Astrocyte (in vitro differentiated cells and primary cell): ENCODE results near the gene MXRA5. TPM values are rescaled to one million over a fixed set of nuclear protein-coding genes. Genes with fewer than 3 reads are reported as not detected.
"Not testable (repeated sequence)": the region's sequence is repeated elsewhere in the genome, so short reads cannot be mapped to it uniquely, and the experiment has no call there.

ENCODE experiments used
- DNase-seq: peaks from one replicate; pipeline ENCODE4 v3.0.0-alpha.2; 2010; ENCODE audit warnings: low read depth
- FAIRE-seq: peaks from 2 replicates; lab custom pipeline; 2011; peaks lifted over from hg19 to GRCh38; lab: Jason Lieb, UNC
- H2AFZ ChIP-seq: 2 replicates; pipeline ENCODE4 v1.6.0; 2012; ENCODE audit warnings: low read depth, low read length, inconsistent platforms
- H3K27ac ChIP-seq: 2 replicates; pipeline ENCODE4 v1.5.1; 2011; ENCODE audit warnings: low read depth, low read length, inconsistent platforms
- H3K27me3 ChIP-seq: 2 replicates; pipeline ENCODE4 v1.6.0; 2011; ENCODE audit warnings: low read length, inconsistent platforms; ENCODE audit not compliant: insufficient read depth
- H3K36me3 ChIP-seq: 2 replicates; pipeline ENCODE4 v1.5.1; 2011; ENCODE audit warnings: low read length, inconsistent platforms; ENCODE audit not compliant: insufficient read depth
- H3K4me1 ChIP-seq: 2 replicates; pipeline ENCODE4 v1.5.1; 2011; ENCODE audit warnings: low read length, inconsistent platforms; ENCODE audit not compliant: insufficient read depth
- H3K4me2 ChIP-seq: 2 replicates; pipeline ENCODE4 v1.6.0; 2012; ENCODE audit warnings: low read length, inconsistent platforms
- H3K4me3 ChIP-seq: 2 replicates; pipeline ENCODE4 v1.5.1; 2011; ENCODE audit warnings: low read depth, mild to moderate bottlenecking, low read length, inconsistent platforms; ENCODE audit not compliant: insufficient read depth
- H3K79me2 ChIP-seq: 2 replicates; pipeline ENCODE4 v1.6.0; 2012; ENCODE audit warnings: mild to moderate bottlenecking, low read length, inconsistent platforms; ENCODE audit not compliant: insufficient read depth
- H3K9ac ChIP-seq: 2 replicates; pipeline ENCODE4 v1.6.0; 2012; ENCODE audit warnings: mild to moderate bottlenecking, low read length, inconsistent platforms
- H3K9me3 ChIP-seq: 2 replicates; pipeline ENCODE4 v1.5.1; 2012; ENCODE audit warnings: low read depth, mild to moderate bottlenecking, low read length, inconsistent platforms; ENCODE audit not compliant: insufficient read depth
- H4K20me1 ChIP-seq: 2 replicates; pipeline ENCODE4 v1.6.0; 2012; ENCODE audit warnings: low read length, inconsistent platforms; ENCODE audit not compliant: insufficient read depth
- H3K27ac Mint-ChIP-seq: one replicate; pipeline ENCODE4 v1.8.0; 2021; ENCODE audit warnings: mild to moderate bottlenecking, mixed read lengths; ENCODE audit not compliant: unreplicated experiment
- H3K27me3 Mint-ChIP-seq: one replicate; pipeline ENCODE4 v1.8.0; 2021; ENCODE audit warnings: low read depth, mixed read lengths; ENCODE audit not compliant: unreplicated experiment
- H3K36me3 Mint-ChIP-seq: one replicate; pipeline ENCODE4 v1.8.0; 2021; ENCODE audit warnings: low read depth, mixed read lengths; ENCODE audit not compliant: unreplicated experiment
- H3K4me1 Mint-ChIP-seq: one replicate; pipeline ENCODE4 v1.8.0; 2021; ENCODE audit warnings: low read depth, mixed read lengths; ENCODE audit not compliant: unreplicated experiment
- H3K4me3 Mint-ChIP-seq: one replicate; pipeline ENCODE4 v1.8.0; 2021; ENCODE audit warnings: mild to moderate bottlenecking, moderate library complexity, mixed read lengths; ENCODE audit not compliant: unreplicated experiment
- H3K9me3 Mint-ChIP-seq: one replicate; pipeline ENCODE4 v1.8.0; 2021; ENCODE audit warnings: mild to moderate bottlenecking, mixed read lengths; ENCODE audit not compliant: unreplicated experiment
- EZH2 ChIP-seq: IDR thresholded peaks from 2 replicates; pipeline ENCODE4 v1.6.1; 2012; ENCODE audit warnings: mild to moderate bottlenecking, low read length, inconsistent platforms; ENCODE audit not compliant: insufficient read depth
- total RNA-seq: library from RNA; stranded (reverse); gene quantifications from 2 replicates; pipeline ENCODE4 v1.2.1, GENCODE V29; 2021
- TF ChIP-seq, protein P1 (sequence below): IDR thresholded peaks from 2 replicates; pipeline ENCODE4 v1.5.1; 2011; ENCODE audit warnings: low read depth, mild to moderate bottlenecking, inconsistent platforms, low read length, moderate library complexity; ENCODE audit not compliant: insufficient read depth

The MXRA5 gene
- total RNA-seq, 1 donor from 2014 or later: 23.3 TPM

DNA sequence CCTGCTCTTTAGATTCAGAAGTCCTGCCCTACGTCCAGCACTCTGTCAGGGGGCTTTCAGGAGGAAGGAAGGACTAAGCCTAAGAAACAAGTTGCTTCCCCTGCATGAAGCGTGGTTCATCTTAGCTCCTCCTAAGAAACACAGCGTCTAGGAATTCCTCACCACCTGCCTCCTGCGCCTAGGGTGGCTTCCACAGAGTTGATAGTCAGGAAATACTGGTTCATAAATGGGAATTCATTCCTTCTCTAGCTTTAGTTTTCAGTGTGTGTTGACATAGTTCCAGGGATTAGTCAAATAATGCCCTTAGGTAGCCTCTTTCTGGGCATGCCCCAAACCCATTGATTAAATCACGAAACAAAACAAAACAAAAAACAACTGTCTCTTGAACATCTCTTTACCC, 1.7 kb upstream of the MXRA5 start:
- DNase-seq: no peak
- TF ChIP-seq EZH2: no peak
- TF ChIP-seq, protein P1, sequence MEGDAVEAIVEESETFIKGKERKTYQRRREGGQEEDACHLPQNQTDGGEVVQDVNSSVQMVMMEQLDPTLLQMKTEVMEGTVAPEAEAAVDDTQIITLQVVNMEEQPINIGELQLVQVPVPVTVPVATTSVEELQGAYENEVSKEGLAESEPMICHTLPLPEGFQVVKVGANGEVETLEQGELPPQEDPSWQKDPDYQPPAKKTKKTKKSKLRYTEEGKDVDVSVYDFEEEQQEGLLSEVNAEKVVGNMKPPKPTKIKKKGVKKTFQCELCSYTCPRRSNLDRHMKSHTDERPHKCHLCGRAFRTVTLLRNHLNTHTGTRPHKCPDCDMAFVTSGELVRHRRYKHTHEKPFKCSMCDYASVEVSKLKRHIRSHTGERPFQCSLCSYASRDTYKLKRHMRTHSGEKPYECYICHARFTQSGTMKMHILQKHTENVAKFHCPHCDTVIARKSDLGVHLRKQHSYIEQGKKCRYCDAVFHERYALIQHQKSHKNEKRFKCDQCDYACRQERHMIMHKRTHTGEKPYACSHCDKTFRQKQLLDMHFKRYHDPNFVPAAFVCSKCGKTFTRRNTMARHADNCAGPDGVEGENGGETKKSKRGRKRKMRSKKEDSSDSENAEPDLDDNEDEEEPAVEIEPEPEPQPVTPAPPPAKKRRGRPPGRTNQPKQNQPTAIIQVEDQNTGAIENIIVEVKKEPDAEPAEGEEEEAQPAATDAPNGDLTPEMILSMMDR: no peak
- Mint-ChIP-seq H3K27ac (no peak overlapping the region), H3K9me3 (peaks cover 6% of the 10 kb centered on the region), H3K4me3 (no peak overlapping the region), H3K4me1 (no peaks in the 10 kb centered on the region), H3K36me3 (peaks cover 4% of the 10 kb centered on the region), H3K27me3 (peaks cover 12% of the 10 kb centered on the region)
- Histone ChIP-seq H4K20me1 (no peaks in the 10 kb centered on the region), H3K79me2 (no peaks in the 10 kb centered on the region), H3K4me1 (peaks cover 2% of the 10 kb centered on the region), H3K9ac (no peak overlapping the region), H3K4me3 (no peak overlapping the region), H3K9me3 (no peaks in the 10 kb centered on the region), H3K36me3 (no peaks in the 10 kb centered on the region), H2AFZ (no peak overlapping the region), H3K27ac (no peak overlapping the region), H3K27me3 (peaks cover 2% of the 10 kb centered on the region), H3K4me2 (no peak overlapping the region)
- peak; percentile 70 for FAIRE-seq

DNA sequence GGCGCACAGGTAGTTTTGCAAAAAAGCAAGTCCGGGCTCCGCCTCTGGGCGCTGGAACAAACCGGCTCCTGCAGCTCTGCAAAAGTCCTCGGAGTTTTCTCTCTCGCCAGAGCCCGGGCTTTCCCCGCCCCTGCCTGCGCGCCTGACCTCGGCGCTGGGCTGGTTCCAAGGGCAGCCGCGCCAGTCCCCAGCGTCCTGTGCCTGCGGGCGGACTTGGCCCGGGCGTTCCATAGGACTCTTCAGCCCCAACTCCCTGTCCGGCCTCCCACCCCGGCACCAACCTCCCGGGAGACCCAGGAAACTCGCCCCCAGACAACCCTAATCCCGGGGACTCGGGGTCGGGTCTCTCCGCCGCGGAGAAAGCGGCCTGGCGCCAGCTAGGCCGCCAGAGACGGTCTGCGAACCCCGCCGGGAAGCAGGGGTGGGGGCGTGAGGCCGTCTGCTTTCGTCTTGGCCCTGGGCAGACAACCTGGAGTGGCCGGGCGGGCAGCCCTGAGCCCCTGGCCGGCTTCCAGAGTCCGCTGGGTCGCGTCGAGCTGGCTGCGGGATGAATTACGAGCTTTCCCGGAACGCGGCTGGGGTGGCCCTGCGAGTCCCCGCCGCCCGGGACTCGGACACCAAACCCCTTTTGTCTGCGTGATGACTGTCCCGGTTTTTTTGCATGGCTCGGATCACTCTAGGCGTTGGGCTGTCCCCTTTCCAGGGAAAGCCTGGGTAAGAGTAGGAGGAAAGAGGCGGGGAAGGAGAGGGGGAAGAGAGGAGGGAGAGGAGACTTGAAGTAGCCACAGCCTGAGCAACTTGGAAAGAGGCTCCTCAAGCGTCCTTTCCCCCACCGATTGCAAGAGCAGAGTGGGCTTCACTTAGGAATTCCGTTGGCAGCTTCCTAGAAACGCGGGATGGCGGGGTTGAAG, 916 bp downstream of the MXRA5 start:
- peak overlapping the region; percentile 4 for H2AFZ ChIP-seq
- peaks cover 2% of the 10 kb centered on the region for H3K4me1 ChIP-seq
- no peaks in the 10 kb centered on the region for H3K4me1 Mint-ChIP-seq
- peaks cover 6% of the 10 kb centered on the region for H3K36me3 Mint-ChIP-seq
- H4K20me1 ChIP-seq: no peaks in the 10 kb centered on the region
- peak overlapping the region; percentile 82 for H3K4me2 ChIP-seq
- peaks cover 6% of the 10 kb centered on the region for H3K9me3 Mint-ChIP-seq
- no peak overlapping the region for H3K27ac ChIP-seq
- DNase-seq: peak; percentile 44
- TF ChIP-seq EZH2: no peak
- TF ChIP-seq, protein P1: no peak
- H3K4me3 Mint-ChIP-seq: peak overlapping the region; percentile 85
- H3K27me3 Mint-ChIP-seq: peaks cover 12% of the 10 kb centered on the region
- no peaks in the 10 kb centered on the region for H3K79me2 ChIP-seq
- peak; percentile 47 for FAIRE-seq
- H3K9me3 ChIP-seq: no peaks in the 10 kb centered on the region
- peak overlapping the region; percentile 72 for H3K27ac Mint-ChIP-seq
- no peaks in the 10 kb centered on the region for H3K36me3 ChIP-seq
- H3K27me3 ChIP-seq: peaks cover 2% of the 10 kb centered on the region
- peak overlapping the region; percentile 54 for H3K4me3 ChIP-seq
- H3K9ac ChIP-seq: peak overlapping the region; percentile 67

DNA sequence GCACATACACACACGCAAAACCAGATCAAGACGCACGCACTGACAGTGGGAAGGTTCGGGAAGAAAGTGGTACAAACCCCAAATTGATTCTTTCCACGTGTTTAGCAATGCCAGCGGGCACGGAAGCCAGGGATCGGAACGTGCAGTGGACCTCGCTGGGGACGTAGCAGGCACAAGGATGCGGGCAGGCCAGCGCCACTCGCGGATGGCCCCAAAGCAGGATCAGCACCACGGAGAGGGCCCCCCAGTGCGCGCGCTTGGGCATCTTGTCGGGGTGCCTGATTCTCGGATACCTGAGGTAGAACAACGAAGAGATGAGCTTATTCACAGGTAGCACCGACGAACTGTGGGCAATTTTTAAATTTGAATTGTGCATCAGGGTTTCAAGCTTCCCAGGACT, 2.9 kb downstream of the MXRA5 start:
- not testable (repeated sequence) for H2AFZ ChIP-seq, FAIRE-seq, H3K4me3 ChIP-seq, H3K27ac Mint-ChIP-seq, H3K9me3 ChIP-seq, H3K4me3 Mint-ChIP-seq, H3K4me2 ChIP-seq, H3K79me2 ChIP-seq, H3K9ac ChIP-seq, H3K27me3 ChIP-seq, H3K9me3 Mint-ChIP-seq, H4K20me1 ChIP-seq, H3K27me3 Mint-ChIP-seq, H3K36me3 ChIP-seq, H3K4me1 Mint-ChIP-seq, H3K27ac ChIP-seq, H3K4me1 ChIP-seq, DNase-seq, H3K36me3 Mint-ChIP-seq
